Kidney tubule cell (primary cell): Measurements from ENCODE around the gene SLC25A11.

Source experiments
- DNase-seq: peaks from one replicate; pipeline ENCODE4 v3.0.0-alpha.2; 2018; ENCODE audit warnings: low spot score

Gene SLC25A11

GRCh38 chr17:4895121-4895520 lies 44.7 kb downstream of the SLC25A11 start:
- no peak for DNase-seq

DNA sequence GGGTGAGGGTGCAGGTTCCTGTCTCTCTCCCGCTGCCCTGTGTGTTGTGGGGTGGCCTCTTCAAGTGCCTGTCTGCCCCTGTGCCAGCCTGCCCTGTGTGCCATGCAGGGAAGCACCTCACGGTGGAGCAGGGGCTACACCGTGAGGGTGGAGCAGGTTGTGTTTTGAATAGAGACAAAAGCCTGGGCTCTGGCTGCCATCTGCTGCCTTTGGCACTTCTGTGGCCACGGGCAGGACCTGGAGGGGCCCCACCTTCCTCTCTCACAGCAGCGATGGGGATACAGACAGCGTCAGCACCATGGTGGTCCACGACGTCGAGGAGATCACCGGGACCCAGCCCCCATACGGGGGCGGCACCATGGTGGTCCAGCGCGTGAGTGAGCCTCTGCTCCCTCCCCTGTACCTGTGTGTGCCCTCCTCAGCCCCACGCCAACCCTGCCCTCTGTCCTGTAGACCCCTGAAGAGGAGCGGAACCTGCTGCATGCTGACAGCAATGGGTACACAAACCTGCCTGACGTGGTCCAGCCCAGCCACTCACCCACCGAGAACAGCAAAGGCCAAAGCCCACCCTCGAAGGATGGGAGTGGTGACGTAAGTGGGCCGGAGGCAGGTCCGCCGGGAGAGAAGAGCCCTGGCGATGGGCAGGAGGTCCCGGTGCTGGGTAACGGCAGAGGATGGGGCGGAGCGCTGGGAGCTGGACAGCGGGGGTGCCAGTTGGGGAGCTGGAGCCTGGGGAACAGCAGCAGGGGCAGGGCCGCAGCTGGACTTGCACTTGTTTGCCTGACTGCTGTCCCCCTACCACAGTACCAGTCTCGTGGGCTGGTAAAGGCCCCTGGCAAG lies 45.9 kb downstream of the SLC25A11 start:
- no peak for DNase-seq

GRCh38 chr17:4893272-4893671 lies 46.6 kb downstream of the SLC25A11 start:
- DNase-seq: no peak

- no peak for DNase-seq
Observed at GRCh38 chr17:4892499-4893221, 47.2 kb downstream of the SLC25A11 start.

- DNase-seq: no peak
Observed at GRCh38 chr17:4891411-4892410, 48.1 kb downstream of the SLC25A11 start.

DNA sequence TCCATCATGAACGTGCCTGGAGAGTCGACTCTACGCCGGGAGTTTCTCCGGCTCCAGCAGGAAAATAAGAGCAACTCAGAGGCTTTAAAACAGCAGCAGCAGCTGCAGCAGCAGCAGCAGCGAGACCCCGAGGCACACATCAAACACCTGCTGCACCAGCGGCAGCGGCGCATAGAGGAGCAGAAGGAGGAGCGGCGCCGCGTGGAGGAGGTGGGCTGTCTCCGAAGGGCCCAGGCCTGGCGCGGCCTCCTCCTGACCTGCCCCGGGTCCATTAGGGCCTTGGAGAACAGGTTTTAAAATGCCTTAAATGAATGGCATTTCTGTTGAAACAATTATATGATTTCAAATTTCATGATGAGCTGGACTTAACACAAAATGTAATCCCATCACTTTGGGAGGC lies 52.3 kb downstream of the SLC25A11 start:
- DNase-seq: no peak
